AG08395 (cell line): Measurements from ENCODE around the gene IQSEC1.

Experiments used
- DNase-seq: peaks from one replicate; pipeline ENCODE4 v3.0.0; 2012; ENCODE audit warnings: mixed read lengths, low spot score

Gene IQSEC1

DNA sequence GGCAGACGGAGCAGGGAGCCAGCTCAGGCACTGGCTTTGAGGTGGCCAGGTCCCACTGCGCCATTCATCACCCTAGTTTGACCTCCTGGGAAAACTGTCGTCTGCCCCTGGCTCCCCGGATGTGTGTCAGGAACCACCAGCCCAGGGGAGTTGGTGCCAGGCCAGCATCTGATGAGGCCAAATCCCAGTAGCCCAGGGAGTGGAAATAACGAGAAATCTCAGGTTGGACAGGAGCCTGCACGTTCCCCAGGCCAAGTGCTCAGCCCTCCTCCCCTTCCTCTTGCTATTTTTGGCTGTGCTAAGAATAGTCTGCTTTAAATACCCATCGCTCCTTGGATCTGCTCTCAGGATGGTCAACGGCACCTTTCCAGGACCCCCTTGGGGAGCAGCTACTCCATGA, 138.8 kb downstream of the IQSEC1 start:
- DNase-seq, result peak; percentile 80

GRCh38 chr3:12933901-12934300, 139.3 kb downstream of the IQSEC1 start:
- no peak for DNase-seq

DNA sequence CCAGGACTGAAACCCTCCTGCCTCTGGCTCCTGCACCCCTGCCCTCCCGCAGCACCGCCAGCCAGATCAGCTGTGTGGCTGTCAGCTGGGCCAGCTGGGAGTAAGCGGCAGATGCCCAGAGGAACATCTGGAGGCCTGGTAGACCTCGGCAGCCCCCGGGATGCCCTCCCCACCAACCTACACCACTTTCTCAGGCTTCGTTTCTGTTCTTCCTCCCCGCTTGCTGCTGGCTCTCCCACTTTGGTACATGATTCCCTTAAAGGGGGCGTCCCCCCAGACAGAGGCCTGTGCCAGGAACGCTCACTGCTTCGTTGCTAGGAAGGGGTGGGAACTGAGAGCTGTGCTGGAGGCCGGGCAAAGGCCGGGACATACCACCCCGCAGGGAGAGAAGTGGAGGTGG, 140.5 kb downstream of the IQSEC1 start:
- DNase-seq, result no peak

DNA sequence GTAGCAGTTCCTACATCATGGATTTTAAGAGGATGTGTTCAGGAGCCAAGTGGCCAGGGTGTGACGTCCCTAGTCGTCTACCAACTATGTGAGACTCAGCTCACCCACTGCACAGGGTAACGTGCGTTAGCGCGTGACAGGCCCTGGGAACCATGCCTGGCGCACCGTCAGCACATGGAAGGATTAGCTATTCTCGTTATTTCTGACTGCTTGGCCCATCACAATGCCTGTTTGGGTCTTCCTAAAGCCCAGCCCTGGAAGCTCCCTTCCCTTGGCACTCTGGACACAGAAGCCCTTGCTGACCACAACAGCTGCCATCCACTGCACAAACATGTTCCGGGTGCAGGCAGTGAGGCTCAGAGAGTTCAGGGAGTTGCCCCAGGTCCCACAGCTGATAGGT, 140.9 kb downstream of the IQSEC1 start:
- DNase-seq, result no peak

DNA sequence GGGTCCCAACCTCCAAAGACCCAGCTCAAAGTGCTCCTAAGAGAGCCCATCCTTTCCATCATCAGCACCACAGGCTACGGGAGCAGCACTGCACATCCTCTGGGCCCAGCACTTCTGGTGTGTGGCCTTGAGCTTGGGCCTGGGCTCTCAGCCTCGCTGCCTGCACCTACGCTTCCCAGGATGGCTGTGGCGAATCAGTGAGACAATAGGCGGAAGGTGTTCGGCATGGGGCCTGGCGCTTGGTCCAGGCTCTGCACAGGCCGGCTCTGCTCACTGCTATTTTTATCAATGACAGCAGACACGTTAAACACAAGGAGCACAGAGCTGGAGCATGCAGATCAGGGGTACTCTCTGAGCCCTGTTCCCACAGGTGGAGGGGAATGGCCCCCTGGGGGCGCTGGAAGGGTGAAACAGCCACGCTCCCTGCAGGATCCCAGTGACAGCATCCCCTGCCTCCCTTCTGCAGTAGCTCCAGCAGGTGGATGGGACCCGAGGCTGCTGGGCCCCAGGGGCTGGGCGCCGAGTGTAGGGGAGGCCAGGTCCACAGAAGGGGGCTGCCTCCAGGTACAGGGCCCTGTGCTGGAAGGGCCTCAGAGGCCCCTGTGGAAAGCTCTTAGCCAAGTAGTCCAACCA, 141.8 kb downstream of the IQSEC1 start:
- DNase-seq, result no peak

DNA sequence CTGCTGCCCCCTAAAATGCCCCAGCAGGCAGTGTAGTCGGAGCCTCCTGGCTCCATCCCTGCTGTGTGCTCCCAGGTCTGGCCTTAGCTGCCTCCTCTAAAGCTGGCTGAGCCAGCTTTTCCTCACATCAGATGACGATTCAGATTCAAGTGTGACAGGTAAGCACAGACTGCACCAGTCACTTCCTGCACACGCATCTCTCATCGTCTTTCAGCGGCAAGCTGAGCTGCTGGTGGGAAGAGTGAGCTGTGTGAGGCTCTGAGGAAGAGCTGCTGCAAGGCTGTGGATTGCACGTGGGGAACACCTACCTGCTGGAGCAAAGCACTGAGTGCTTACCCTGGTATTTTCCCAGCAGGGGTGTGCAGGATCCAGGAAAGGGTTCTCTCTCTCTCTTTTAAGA, 143.4 kb downstream of the IQSEC1 start:
- DNase-seq, result no peak

- no peak for DNase-seq
Observed at GRCh38 chr3:12926660-12927059, 146.6 kb downstream of the IQSEC1 start.

DNA sequence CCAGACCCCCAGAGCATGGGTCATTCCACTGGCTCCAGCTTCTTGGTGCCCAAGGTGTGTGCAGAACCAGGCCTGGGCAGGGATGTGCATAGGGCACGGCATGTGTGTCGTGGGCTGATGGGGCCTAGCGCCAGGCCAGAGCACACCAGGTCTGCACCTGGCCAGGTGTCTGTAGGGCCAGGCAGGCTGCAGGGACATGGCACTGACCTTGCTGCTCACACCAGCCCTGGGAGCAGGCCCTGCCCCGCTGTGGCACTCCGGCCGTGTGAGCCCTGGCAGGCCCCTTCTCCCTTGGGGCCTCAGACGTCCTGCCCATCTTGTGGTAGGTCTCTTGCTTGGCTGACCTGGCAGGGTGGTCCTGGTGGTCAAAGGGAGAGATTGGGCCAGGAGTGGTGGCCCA, 147.6 kb downstream of the IQSEC1 start:
- no peak for DNase-seq

GRCh38 chr3:12924437-12924836, 148.8 kb downstream of the IQSEC1 start:
- no peak for DNase-seq

DNA sequence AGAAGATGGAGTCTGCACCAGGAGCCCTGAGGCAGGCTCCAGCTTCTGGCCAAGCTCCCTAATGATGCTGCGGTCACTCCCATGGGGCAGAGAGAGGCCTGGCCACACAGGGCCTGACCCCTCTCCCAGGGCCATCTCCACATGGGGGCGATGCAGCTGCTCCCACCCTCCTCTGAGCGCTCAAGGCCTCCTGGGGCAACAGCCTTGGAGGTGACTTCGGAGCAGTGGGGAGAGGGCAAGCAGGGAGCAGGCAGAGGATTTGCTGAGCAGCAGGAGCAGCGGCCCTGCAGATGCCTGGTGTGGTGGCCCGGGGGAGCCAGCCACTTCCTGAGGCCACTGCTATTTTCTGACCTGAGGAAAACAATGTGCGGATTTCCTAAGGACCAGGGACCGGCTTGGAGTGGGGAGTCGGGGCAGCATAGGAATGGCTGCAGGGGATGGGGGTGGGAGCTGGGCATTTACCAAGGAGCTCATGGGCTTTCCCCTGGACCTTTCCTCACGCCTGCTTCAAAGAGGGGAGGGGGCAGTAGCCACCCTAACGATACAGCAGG, 150.3 kb downstream of the IQSEC1 start:
- no peak for DNase-seq

DNA sequence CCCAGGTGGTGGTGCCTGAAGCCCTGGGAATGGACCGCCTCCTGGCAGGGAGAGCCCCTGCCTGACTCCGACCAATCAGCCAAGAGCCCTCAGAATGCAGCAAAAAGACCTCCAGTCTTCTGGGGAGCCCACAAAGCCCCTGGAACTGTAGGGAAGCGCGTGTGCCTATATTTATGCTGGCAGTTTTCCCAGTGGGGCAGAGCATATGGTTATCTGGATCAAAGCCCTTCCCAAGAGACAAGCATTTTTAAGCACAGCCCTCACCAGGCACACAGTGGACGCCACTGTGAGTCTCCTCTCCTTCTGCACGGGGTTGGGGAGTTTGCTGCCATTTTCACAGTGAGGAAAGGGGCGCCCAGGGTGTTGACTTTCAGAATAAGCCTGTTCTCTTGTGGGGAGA, 150.9 kb downstream of the IQSEC1 start:
- DNase-seq, result no peak

DNA sequence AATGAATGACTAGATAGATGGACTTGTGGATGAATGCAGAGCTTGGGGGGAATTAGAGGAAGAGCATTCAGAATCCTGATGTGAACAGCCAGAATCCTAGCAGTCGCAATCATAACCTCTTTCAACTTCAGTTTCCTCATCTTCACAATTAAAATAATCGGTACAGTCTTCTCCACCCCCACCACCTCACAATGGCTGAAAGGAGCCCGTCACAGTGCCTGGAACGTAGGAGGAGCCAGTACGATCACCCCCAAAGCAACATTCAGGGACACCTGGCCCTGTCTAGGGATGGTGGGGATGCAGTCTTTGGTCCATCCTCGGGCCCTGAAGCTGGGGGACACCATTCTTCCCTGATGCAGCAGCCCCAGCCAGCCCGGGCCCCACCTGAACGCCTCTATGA, 151.5 kb downstream of the IQSEC1 start:
- no peak for DNase-seq

- DNase-seq, result no peak
Observed at GRCh38 chr3:12920967-12921366, 152.3 kb downstream of the IQSEC1 start.

DNA sequence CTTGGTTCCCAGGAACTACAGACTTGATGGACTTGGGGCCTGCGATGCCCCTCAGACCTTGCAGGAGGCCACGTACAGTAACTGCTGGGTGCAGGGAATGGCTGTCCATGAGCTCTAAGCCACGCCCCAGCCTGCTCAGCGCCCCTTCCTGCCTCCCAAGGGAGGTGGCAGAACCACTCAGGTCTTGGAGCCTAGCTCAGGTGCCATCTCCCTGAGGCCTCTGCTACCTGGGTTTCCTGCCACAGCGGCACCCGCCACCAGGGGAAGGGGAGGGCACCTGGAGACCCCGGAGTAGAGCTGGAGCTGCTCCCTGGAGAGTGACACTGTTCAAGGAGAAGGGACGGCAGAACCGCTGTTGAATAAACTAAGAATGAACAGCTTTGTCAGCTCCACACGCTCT, 154.0 kb downstream of the IQSEC1 start:
- DNase-seq, result no peak

- DNase-seq, result no peak
Observed at GRCh38 chr3:12918231-12918630, 155.0 kb downstream of the IQSEC1 start.

GRCh38 chr3:12916159-12916558, 157.1 kb downstream of the IQSEC1 start:
- no peak for DNase-seq

DNA sequence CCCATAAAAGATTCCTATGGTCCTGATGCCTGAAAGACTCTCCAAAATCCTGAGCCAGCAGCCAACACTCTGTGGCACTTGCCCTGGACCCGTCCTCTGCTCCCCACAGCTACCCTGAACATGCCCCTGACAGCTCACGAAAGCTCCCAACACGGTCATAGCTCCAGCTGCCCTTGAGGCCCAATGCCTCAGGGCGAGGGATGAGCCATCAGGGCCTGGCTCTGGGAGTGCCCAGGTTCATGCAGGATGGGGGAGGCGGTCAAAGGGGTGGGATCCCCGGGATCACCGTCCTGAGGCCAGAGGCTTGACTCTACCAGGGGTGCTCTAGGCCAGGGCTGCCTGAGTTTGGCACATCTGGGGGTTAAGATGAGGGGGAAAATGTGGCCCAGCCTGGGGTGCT, 159.1 kb downstream of the IQSEC1 start:
- no peak for DNase-seq

DNA sequence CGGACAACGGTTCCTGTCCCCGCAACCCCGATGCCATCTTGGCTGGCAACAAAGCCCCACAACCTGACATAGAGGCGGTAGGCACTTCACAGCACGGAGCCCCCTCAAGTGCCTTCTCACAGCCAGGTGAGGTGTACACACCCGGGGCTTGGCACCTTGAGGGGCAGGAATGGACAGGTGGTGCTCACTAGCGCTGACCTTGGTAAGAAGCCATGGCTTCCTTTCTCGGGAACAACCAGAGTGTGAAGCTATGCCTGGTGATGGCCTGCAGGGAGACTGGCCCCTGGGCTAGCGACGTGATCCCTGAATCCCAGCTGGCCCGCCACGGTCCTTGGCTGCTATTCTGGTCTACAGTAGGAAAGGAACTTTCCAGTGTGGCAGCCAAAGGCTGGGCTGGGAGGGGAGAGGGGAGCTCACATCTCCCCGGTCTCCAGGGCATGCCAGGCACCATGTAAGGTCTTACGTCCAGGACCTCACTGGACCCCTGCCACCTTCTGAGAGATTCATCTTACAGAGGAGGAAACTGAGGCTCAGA, 161.3 kb downstream of the IQSEC1 start:
- no peak for DNase-seq

DNA sequence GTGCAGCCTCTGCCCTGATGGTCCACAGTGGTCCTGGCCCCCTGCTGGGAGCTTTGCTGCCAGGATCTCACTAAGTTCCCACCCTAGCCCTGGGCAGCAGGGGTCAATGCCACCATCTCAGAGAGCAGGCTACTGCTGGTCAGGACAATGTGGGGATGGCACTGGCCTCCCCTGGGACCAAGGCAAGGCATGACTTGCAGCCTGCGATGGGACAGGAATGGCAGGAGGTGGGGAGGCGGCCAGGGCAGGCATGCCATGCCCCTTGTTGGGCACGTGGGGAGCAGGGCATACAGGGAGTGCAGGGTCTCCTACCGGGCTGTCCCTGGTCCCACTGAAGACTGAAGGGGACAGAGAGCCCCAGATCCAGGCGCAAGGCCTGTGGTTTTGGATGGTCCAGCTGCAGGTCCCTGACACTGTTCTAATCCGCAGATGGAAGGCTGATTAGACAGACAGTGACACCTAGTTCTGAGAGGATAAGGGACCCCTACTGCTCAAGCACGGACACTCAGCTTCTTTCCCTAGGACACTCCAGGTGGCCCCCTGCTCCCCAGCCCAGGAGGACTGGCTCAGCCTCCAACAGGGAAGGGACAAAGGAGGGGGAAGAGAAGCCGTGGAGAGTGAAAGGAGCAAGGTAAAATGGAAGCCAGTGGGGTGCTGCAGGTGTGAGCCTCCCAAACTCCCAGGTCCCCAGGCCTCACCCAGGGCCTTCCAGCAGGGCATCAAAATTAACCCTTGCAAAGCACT, 162.7 kb downstream of the IQSEC1 start:
- no peak for DNase-seq

GRCh38 chr3:12909710-12910109, 163.5 kb downstream of the IQSEC1 start:
- no peak for DNase-seq

GRCh38 chr3:12908859-12909258, 164.4 kb downstream of the IQSEC1 start:
- DNase-seq, result no peak

GRCh38 chr3:12908136-12908730, 165.0 kb downstream of the IQSEC1 start:
- no peak for DNase-seq

DNA sequence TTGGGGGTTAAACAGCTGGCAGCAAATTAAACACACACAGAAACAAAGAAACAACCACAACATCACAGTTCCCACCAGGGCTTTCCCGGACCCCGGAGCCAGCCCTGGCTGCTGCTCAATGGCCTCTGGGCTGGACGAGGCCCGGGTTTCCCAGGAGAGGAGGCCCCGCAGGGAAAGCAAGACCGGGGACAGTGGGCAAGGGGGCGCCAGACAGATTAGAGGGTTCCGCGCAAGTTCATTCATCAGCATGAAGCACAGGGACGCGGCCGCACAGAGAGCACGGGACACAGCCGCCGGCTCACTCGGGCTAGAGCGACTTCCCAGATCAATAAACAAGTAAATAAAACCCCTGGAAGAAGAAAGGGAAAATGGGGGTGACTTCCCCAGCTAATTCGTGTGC, 165.5 kb downstream of the IQSEC1 start:
- no peak for DNase-seq
